PC-9 (cell line): ENCODE results near the gene FOXM1. TPM values are rescaled to one million over a fixed set of nuclear protein-coding genes. Genes with fewer than 3 reads are reported as not detected.

ENCODE experiments used
- BruUV-seq: library from RNA; stranded (reverse); fragments of 400-500 nt; replicated peaks from 2 replicates; lab custom pipeline; 2021; lab: Mats Ljungman, UMichigan
- CTCF ChIA-PET: fragments of 300-600 bp; sonication (Branson Sonifier 250); formaldehyde crosslinking; loops from one replicate; lab custom pipeline; 2022; ENCODE audit warnings: antibody characterized with exemption; lab: Charles Lee
- POLR2A ChIA-PET: fragments of 300-600 bp; sonication (Branson Sonifier 250); formaldehyde crosslinking; loops from one replicate; lab custom pipeline; 2022; ENCODE audit warnings: antibody characterized with exemption; ENCODE audit not compliant: unreplicated experiment; lab: Charles Lee
- DNase-seq, 2 experiments: peaks; one replicate each; pipeline versions ENCODE4 v3.0.0 to v3.0.0-alpha.2; 2015 to 2022; ENCODE audit warnings: mixed read lengths in 1 of 2
- H2AFZ ChIP-seq: fragments of 200-600 bp; sonication (generic); 2 replicates; pipeline ENCODE4 v1.8.1; 2017; ENCODE audit warnings: antibody characterized with exemption
- H3F3A ChIP-seq: fragments of 200-600 bp; sonication (generic); 2 replicates; pipeline ENCODE4 v1.8.1; 2017; ENCODE audit warnings: antibody characterized with exemption, mild to moderate bottlenecking, low read depth; ENCODE audit not compliant: insufficient read depth
- H3K27ac ChIP-seq: fragments of 200-600 bp; sonication (generic); 2 replicates; pipeline ENCODE4 v1.6.1; 2016; ENCODE audit warnings: mixed run types
- H3K27me3 ChIP-seq: fragments of 200-600 bp; sonication (generic); 2 replicates; pipeline ENCODE4 v1.6.1; 2016; ENCODE audit warnings: low read depth, mixed run types; ENCODE audit not compliant: insufficient read depth
- H3K36me3 ChIP-seq: fragments of 200-600 bp; sonication (generic); 2 replicates; pipeline ENCODE4 v1.6.1; 2016; ENCODE audit warnings: low read depth, mixed run types
- H3K4me1 ChIP-seq: fragments of 200-600 bp; sonication (generic); replicated peaks from 2 replicates; pipeline ENCODE4 v1.6.1; 2016; ENCODE audit warnings: mixed run types; ENCODE audit not compliant: insufficient read depth
- H3K4me2 ChIP-seq: fragments of 200-600 bp; sonication (generic); 2 replicates; pipeline ENCODE4 v1.6.1; 2017; ENCODE audit warnings: mixed run types
- H3K4me3 ChIP-seq: fragments of 200-600 bp; sonication (generic); 2 replicates; pipeline ENCODE4 v1.6.1; 2016; ENCODE audit warnings: mixed run types
- H3K79me2 ChIP-seq: fragments of 200-600 bp; sonication (generic); 2 replicates; pipeline ENCODE4 v1.6.1; 2017; ENCODE audit warnings: low read depth, mixed run types
- H3K9me2 ChIP-seq: fragments of 200-600 bp; sonication (generic); 2 replicates; pipeline ENCODE4 v1.8.1; 2017; ENCODE audit warnings: mild to moderate bottlenecking; ENCODE audit not compliant: insufficient read depth
- H3K9me3 ChIP-seq: fragments of 200-600 bp; sonication (generic); 2 replicates; pipeline ENCODE4 v1.8.1; 2016; ENCODE audit warnings: low read depth; ENCODE audit not compliant: insufficient read depth
- H4K20me1 ChIP-seq: fragments of 200-600 bp; sonication (generic); 2 replicates; pipeline ENCODE4 v1.8.1; 2017; ENCODE audit not compliant: insufficient read depth
- CTCF ChIP-seq: fragments of 200-600 bp; sonication (generic); conservative IDR thresholded peaks from 2 replicates; pipeline ENCODE4 v1.6.1; 2017; ENCODE audit warnings: mixed run types, antibody characterized with exemption, mild to moderate bottlenecking, moderate library complexity
- EZH2 ChIP-seq: fragments of 200-600 bp; sonication (generic); IDR thresholded peaks from 2 replicates; pipeline ENCODE4 v1.8.0; 2017; ENCODE audit warnings: antibody characterized with exemption, low read depth
- intact Hi-C: fragments of 100-400 bp; cut with micrococcal nuclease; formaldehyde crosslinking; loops from one replicate; pipeline ENCODE4 v1.10.0; 2022; ENCODE audit not compliant: unreplicated experiment
- total RNA-seq: library from RNA; stranded (reverse); gene quantifications from 2 replicates; pipeline ENCODE4 v1.2.3, GENCODE V29; 2021

Gene FOXM1
- total RNA-seq, 1 experiment from 2014 or later = 225 TPM

GRCh38 chr12:2829275-2829674, 47.7 kb downstream of the FOXM1 start:
- no peak overlapping the region for H3K4me2 ChIP-seq
- H3K36me3 ChIP-seq = no peaks in the 10 kb centered on the region
- no peak overlapping the region for H3K4me3 ChIP-seq
- no peak for DNase-seq
- H3K79me2 ChIP-seq = no peaks in the 10 kb centered on the region
- BruUV-seq = no TSS peak
- TF ChIP-seq EZH2 (no peak), CTCF (no peak)
- ChIA-PET CTCF (no interaction called here), POLR2A (no interaction called here)
- no peak overlapping the region for H2AFZ ChIP-seq
- no peaks in the 10 kb centered on the region for H3K9me3 ChIP-seq
- no peaks in the 10 kb centered on the region for H3F3A ChIP-seq
- no peaks in the 10 kb centered on the region for H4K20me1 ChIP-seq
- H3K27ac ChIP-seq = no peak overlapping the region
- intact Hi-C loops = no loop called here
- H3K9me2 ChIP-seq = no peaks in the 10 kb centered on the region
- H3K27me3 ChIP-seq = no peaks in the 10 kb centered on the region
- no peaks in the 10 kb centered on the region for H3K4me1 ChIP-seq

DNA sequence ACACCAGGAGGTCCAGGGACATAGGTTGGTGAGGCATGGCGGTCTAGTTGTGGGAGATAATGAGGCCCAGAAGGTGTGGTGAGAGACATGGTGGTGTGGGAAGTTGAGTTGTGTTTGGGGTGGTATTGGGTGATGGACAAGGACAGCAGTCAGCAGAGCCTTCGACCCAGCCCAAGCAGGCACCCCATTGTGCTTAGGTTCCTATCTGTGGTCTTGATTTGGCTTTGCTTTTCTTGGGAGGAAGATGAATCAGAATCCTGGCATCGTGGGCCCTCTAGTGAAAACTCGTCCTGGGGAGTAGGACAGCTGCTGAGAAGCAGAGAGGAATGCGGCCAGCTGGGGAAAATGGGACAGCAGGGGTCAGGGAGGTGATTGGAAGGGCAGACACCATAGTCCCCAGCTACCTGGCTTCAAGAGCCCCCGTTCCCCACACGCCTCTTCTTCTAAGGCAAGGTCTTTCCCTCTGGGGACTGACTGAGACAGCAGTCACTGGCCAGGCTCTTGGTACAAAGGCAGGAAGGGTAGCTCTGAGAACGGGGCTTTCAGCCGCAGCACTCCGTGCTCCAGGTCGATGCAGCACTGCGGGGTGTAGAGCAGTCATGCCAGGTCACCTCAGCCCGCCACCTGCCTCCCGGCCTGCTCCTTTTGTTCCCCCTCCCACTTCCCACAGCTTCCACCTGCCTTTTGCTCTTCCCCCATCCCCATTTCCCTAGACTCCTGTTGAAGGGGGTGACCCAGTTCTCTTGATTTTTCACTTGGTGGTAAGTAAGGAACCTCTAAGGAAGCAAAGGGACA, 50.1 kb downstream of the FOXM1 start:
- ChIA-PET CTCF (interaction anchor here (0.5 kb wide), 1 partner anchor 184 kb away, joined by 3 read pairs; no protein-coding TSS in a partner anchor), POLR2A (no interaction called here)
- no peak for TF ChIP-seq EZH2
- no peak for TF ChIP-seq CTCF
- Histone ChIP-seq H4K20me1 (no peaks in the 10 kb centered on the region; the same call in 1 of the 2 replicates), H3K9me2 (no peaks in the 10 kb centered on the region), H3K27ac (no peak overlapping the region), H3K4me1 (no peaks in the 10 kb centered on the region), H3K4me3 (no peak overlapping the region), H2AFZ (no peak overlapping the region), H3K4me2 (no peak overlapping the region), H3K79me2 (no peaks in the 10 kb centered on the region), H3K9me3 (no peaks in the 10 kb centered on the region), H3K27me3 (no peaks in the 10 kb centered on the region), H3F3A (no peaks in the 10 kb centered on the region), H3K36me3 (no peaks in the 10 kb centered on the region)
- intact Hi-C loops = no loop called here
- BruUV-seq = no TSS peak
- no peak for DNase-seq

- Histone ChIP-seq H3K4me2 (no peak overlapping the region), H3K4me3 (no peak overlapping the region), H3K27me3 (no peaks in the 10 kb centered on the region), H2AFZ (no peak overlapping the region), H3K9me2 (no peaks in the 10 kb centered on the region), H3K4me1 (no peaks in the 10 kb centered on the region), H3K79me2 (no peaks in the 10 kb centered on the region), H4K20me1 (no peaks in the 10 kb centered on the region; the same call in 1 of the 2 replicates), H3K27ac (no peak overlapping the region), H3K36me3 (no peaks in the 10 kb centered on the region), H3K9me3 (no peaks in the 10 kb centered on the region), H3F3A (no peaks in the 10 kb centered on the region)
- no TSS peak for BruUV-seq
- no peak for DNase-seq
- TF ChIP-seq CTCF (no peak), EZH2 (no peak)
- POLR2A ChIA-PET = no interaction called here
- intact Hi-C loops = no loop called here
- CTCF ChIA-PET = interaction anchor here (0.5 kb wide), 1 partner anchor 185 kb away, joined by 3 read pairs; no protein-coding TSS in a partner anchor
Measured at GRCh38 chr12:2826036-2826435, 50.9 kb downstream of the FOXM1 start.
